ENCODE data around the gene HPCAL1.
A peak's percentile ranks its signal among the peaks of the same experiment; 100 is the strongest.
"Not testable (repeated sequence)": the region's sequence is repeated elsewhere in the genome, so short reads cannot be mapped to it uniquely, and the experiment has no call there.

Gene HPCAL1

DNA sequence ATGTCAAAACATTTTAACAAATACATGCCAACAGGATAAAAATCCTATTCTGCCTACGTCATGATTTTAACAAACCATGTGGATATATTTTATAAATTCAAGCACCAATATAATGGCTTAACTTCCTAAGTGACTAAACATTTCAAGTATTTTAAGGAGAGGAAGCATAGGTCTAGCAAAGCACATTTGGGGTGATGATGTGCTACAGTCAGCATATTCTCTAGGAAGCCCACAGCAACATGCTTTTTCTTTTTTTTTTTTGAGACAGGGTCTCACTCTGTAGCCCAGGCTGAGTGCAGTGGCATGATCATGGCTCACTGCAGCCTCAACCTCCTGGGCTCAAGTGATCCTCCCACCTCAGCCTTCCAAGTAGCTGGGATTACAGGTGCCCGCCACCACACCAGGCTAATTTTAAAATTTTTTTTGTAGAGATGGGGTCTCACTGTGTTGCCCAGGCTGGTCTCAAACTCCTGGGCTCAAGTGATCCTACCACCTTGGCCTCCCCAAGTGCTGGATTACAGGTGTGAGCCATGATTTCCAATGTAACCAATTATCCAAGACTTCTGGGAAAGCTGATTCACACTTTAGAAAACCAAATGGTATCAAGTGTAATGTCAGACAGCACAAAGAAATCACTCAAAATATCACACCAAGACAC, 139.9 kb downstream of the HPCAL1 start:
- not testable (repeated sequence) for DNase-seq (ENCODE audit: low spot score)

DNA sequence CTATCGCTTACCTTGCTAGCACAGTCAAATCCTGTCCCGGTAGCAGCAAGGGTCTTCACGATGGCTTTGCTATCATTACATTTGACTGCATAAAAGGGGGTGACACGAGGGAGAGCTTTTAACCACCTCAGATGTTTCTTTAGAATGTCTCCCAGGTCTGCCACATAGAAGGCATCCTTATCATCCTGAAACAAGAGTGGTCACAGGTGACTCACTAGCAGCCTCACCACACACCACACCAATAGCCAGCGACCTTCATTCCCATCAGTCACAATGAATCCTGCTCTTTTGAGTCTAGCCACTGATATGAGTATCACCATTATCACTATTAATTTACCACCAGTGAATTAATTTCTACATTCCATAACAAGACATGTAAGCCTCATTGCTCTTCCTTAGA, 141.8 kb downstream of the HPCAL1 start:
- DNase-seq (ENCODE audit: low spot score): no peak

DNA sequence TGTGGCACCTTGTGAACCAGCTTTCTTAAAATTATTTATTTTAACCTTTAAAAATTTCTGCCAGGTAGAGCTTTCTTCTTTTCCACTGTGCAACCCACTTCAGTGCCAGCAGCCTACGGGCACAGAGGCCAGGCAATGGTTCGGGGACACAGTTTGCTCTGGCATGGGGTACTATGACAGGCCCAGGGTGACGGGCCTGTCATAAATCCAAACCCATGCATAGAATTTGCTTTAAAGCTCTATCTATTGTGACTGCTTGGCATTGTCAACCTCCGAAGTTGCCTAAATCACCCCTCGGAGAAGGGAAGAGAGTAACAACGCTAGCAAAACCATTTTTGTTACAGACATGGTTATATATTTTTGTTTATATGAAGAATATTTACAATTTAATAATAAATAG, 143.9 kb downstream of the HPCAL1 start:
- no peak for DNase-seq (ENCODE audit: low spot score)

DNA sequence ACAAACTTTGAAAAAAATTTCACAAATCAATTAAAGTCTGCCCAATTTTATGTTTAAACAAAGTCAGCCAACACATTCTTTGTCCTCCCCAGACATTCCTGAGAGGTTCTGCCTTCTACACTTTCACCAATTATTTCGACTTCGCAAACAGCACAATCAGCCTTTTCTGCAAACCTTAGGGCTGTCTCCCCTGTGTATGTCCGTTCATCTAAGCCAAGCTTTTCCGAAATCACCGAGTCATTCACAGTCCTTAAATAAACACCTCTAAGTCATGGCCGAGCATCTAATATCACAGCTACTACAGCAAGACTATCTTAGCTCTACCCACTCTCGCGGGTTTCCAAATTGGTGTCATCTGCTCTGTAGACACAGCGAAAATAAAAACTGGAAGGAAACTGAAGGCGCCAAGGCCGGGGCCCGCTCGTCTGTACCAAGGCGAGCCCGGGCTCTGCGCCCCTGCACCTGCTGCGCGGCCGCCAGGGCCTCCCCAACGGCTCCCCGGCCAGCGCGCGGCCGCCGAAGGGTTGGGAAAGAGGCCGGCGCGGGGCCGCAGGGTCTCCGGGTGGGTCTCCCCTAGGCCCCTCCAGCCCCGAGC, 144.7 kb downstream of the HPCAL1 start:
- DNase-seq (ENCODE audit: low spot score): peak; percentile 63

DNA sequence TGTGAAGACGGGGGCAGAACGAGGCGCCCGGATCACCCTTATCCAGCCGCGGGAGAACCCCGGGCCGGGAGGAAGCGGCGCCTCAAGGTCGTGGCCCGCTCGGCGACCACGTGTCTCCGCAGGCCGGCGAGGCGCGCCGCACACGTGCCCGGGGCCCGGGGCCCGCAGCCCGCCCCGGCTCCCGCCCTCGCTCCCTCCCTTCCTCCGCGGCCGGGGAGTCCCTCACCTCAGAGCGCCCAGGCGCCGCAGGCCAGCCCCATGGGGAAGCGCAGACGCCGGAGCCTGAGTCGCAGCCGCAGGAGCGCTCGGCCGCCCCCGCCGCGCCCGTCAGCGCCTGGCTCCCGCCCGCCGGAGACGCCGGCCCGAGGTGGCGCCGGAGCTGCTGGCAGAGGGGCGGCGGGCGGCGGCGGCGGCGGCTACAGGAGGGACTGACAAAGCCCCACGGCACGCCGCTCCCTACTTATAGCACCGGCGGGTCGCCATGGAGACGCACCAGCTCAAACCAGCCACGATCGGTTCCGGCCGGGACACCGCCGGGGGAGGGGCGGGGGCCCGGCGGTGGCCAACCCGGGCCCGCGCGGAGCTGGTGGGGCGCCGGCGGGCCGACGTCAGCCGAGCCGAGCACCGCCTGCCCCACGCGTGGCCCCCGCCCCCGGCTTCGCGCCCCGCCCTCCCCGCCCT, 145.3 kb downstream of the HPCAL1 start, which contains the start of gene ODC1:
ODC1 (minus strand) TSS at position 433 of the 681 bp plus-strand sequence. CDS start 3,295 bp downstream, outside the sequence.
- DNase-seq (ENCODE audit: low spot score): peak; percentile 80

DNA sequence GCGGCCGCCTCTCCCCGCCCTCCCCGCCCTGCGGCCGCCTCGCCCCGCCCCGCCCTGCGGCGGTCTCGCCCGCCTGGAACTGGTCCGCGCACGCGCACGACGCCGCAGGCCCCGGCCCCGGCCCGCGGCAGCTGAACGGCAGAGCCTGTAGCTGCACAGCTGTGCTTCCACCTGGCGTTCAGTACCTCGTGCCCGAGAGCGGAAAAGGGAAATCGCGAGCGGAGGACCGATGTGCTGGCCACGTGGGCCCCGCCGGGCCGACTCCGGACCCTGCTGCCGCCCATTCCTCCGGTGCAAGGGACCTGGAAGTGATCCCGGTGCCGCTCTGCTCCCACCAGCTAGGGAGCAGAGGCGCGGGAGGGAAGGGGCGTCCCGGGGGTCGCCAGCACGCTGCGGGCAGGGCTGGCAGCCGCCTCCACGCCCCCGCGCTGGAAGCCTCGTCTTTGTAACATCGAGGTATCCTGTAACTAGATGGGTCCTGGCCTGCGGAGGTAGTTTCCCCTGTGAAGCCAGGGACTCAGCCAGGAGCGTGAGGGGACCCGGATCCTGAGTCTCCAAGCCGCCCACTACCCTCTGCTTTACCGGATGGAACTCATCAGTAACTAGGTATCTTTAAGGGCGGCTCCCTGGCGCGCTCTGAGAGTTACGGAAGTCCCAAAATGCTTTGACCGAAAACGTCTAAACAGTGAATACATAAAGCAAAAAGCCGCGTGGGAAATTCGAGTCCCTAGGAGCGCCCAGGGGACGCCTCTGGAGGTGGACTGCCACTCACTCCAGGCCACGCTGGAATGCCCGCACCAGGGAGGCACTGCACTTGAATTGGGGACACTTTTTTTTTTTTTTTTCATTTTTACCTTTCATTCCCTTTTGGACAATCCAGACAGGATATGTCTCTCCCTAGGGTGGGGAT, 146.1 kb downstream of the HPCAL1 start:
- peak; percentile 98 for DNase-seq (ENCODE audit: low spot score)

DNA sequence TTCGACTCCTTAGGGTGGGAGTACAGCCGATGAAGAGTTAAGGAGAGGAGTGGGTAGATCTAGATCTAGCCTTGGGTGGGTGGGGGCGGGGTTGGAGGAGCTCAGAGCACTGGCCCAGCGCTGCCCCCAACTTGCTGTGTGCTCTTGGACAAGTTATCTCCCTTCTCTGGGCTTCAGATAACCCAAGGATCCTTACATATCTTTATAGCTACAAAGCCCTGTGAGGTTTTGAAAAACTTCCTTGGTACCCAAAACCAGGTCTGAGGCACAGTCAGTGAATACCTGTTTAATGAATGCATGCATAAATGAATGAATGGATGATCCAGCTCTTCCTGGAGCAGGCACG, 146.8 kb downstream of the HPCAL1 start:
- DNase-seq (ENCODE audit: low spot score): no peak

DNA sequence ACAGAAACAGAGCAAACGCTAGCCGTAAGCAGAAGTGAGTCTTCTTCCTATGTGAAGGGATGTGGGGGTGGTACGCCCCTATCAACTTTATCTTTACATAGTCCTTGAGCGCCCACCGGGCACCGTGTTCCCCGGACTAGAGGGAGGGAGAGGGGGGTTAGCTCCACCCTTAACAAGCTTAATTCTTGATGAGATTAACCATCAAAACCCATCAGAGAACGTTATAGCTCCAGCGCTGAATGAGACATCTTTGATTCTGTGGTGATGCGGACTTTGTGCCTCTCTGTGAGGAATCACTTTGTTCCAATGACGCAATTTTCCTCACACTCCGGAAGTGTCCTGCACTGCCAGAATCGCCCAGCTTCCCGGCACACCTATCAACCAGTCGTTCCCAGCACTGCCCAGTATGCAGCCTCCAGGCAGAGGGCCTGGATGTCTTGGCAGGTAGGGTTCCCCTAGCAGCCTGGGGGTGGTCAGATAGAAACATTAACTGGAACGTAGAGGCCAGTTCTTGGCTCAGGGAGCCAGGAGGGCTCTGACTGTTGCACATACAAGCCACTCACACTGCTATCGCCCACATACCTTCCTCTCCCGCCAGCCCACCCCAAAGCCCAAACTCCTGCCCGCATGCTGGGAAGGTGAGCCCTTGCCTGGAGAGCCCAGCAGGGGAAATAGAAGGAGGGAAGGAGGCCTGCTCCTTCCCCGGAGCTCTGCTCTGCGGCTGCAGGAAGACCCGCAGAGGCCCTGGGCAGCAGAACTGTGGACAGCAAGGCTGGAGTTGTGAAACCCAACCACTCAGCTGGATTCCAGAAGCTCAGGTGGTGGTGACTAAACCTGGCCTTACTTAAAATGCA, 147.4 kb downstream of the HPCAL1 start:
- DNase-seq (ENCODE audit: low spot score): no peak

DNA sequence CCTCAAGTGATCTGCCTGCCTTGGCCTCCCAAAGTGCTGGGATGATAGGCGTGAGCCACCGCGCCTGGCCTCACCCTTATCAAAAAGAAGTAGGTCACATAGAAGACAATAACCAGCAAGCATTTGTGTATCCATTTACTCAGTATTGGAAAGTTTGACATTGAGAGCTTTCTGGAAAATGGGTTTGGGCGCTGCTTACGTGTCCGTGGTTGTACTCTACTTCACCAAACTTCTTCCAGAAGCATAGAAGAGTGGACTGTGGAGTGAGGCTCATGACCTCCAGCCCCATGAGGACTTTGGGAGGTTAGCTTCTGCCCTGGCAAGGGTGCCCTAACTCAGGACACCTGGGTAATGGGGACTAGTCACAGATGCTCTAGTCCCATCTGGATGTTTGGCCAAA, 149.1 kb downstream of the HPCAL1 start:
- DNase-seq (ENCODE audit: low spot score): no peak

DNA sequence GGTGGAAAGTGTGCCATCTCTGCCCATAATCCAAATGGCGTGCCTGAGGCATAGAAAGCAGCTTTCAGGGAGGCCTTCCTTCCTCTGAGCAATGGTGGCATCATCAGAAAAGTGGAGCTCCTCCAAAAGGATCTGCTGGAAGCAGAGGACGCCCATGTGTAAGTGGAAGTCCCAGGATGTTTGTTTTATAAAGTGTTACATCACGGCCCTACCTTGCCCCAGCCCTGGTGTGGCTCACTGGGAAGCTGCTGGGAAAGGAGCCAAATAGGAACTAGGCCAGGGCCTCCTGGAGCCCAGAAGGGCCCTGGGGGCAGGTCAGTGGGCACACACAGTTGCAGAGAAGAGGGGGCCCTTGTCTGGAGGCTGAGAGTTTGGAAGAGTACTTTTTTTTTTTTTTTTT, 149.6 kb downstream of the HPCAL1 start:
- no peak for DNase-seq (ENCODE audit: low spot score)

DNA sequence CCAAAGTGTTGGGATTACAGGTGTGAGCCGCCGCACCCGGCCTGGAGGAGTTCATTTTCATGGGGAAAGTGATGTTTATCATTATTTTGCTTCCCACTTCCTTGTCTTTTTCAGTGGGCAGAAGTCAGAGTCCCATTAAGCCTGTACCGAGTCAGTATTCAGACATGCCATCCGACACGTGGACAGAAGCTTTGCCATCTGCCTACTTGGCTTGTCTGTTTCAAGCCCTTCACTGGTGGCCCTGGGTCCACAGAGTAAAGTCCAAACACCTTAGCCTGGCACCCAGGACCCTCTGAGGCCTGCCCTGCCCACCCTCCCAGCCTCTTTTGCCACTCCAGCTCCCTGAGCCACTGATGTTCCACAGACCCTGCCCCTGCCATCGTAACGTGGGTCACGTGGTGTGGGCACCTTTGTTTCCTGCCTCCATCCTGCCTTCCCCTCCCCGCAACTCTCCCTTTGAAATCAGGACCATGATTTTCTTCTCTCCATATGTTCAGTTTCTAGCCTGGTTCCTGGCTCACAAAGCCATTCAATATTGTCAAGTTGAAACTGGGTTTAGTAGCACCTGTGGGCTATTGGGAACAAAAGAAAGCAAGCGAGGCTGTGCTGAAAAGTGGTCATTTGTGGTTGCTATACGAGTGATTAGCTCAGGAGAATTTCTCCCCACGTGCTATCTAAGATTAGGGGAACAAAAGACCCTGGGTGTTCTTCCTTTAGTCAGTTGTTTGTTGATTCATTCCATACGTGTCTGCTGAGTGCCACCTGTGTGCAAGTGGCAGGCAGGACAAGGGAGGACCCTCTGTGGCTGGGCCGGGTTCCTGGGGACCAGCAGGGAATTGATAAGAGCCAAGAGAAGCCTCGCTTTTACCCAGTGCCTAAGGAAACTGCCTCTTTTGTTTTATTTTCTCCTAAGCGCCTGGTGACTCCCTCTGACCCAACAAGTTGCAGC, 150.5 kb downstream of the HPCAL1 start:
- no peak for DNase-seq (ENCODE audit: low spot score)

DNA sequence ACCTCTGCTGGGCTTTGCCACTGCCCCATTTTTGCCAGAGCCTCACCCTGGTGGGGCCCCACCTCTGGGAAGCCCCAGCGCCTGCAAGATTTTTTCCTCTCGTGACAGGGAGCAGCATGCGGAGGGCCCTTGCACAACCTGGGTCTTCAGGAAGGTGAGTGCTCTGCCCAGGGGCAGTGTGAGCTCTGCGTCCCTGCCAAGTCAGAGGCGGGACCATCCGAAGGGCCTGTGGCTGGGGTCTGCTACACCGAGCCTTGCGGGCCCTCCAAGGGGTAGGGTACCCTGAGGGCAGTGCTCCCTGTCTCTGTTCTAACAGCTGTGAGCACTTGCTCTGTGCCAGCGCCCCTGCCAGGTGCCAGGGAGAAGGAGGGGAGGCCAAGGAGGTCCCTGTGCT, 151.2 kb downstream of the HPCAL1 start:
- DNase-seq (ENCODE audit: low spot score): no peak

DNA sequence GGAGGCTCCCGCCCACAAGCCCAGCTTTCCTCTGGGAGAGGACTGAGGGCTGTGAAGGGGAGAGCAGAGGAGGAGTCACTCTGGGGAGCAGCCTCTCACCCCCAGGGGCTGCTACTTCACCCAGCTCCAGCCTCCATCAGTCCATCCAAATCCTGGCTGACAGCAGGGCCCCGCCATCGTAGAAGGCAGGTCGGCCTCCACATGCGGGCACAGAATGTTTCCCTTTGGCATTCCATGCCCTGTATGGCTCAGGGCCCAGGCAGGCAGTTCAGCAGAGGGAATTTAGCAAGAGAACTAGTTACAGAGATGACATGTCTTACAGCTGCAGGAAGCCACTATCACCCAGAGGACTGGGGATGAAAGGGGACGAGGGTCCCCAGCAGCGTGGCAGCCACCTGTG, 151.8 kb downstream of the HPCAL1 start:
- DNase-seq (ENCODE audit: low spot score): no peak

DNA sequence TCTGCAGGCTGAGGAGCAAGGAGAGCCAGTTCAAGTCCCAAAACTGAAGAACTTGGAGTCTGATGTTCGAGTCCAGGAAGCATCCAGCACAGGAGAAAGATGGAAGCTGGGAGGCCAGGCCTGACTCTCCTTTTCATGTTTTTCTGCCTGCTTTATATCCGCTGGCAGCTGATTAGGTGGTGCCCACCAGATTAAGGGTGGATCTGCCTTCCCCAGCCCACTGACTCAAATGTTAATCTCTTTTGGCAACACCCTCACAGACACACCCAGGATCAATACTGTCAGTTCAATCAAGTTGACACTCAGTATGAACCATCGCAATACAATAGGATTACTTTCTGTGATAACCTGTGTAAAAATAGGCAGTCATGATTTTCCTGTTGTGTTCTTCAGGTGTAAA, 154.5 kb downstream of the HPCAL1 start:
- DNase-seq (ENCODE audit: low spot score): not testable (repeated sequence)

DNA sequence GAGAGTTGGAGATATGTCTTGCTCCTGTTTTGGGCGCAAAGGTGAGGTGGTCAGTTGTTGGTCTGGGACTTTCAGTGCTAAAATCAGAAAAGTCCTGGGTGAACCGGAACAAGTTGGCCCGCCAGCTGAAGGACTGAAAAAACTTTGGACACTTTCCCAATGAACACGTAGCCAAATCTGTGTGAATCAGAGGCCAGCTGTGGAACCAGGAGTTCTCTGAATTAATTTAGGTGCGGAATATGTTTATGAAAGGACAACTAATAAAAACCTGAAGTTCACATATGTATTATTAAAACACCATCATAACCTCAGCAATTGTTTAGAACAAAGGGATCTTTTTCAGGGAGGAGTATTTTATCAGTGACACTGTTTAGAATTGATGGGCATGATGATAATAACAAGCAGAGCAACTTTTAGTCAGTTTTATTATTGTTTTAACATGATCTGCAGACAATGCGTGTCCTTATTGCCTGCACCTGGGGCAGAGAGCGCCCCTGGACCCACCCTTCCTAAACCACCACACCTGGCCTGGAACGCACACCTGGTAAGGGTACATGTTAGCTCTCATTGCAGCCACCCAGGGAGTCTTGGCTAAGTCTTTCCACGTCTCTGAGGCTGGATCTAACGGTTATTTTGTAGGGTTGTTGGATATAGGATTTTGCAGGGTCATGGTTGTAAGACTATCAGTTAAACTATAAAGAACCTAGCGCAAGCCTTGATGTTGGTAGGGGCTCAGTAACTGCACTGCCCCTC, 155.3 kb downstream of the HPCAL1 start:
- DNase-seq (ENCODE audit: low spot score): no peak

DNA sequence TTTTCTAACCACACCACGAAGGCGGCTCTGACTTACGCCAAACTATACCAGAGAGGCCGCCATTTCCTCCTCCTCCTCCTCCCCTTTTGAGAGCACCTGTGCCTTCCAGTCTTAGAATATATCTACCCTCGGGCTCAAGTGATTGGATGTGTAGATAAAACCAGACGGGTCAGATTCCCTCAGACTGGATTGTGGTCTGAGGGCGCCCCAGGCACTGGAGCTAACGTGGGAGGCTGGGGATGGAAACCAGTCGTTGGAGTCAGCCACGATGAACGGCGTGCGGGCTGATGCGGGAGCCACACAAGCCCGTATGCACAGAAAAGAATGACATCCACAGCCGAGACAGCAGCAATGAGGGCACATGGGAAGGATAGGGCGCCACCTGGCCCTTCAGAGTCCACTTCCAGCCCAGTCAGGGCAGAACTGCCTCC, 157.7 kb downstream of the HPCAL1 start:
- DNase-seq (ENCODE audit: low spot score): no peak

DNA sequence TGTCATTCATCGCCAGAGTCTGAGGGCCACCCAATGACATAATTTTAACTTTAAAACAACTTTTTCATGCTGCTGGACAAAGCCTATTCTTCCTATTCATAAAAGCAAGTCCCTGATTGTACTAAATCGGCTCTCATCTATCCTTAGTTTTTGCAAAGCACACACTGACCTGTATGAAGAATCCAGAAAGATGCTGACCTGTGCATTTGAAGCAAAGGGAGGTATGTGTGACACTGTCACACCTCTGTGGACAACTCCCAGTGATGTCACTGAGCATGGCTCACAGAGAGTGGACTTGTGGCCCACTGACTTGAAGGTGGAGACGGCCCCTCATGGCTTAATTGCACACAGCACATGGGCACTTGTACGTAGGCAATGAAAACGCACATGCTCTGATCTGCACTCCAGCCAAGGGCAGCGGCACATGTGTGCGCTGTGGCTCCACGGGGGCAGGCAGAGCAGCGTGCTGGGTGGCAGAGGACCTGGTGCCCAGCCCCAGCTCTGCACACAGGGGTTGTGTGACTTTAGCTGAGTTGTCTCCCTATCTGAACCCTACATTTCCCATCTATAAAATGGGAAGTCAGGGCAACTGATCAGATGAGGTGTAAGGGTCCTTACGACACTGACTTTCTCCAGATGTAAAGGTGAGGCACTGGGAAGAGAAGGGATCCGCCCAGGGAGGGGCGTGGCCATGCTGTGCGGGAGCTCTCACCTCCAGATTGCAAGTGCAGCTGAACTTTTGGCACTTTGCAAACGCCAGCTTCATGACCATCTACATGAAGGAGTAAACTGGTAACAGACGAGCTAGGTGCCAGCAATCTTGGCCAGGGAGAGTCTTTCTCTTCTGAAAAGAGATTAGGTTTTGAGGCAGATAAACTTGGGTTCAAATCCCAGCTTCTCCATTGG, 159.7 kb downstream of the HPCAL1 start:
- DNase-seq (ENCODE audit: low spot score): no peak

DNA sequence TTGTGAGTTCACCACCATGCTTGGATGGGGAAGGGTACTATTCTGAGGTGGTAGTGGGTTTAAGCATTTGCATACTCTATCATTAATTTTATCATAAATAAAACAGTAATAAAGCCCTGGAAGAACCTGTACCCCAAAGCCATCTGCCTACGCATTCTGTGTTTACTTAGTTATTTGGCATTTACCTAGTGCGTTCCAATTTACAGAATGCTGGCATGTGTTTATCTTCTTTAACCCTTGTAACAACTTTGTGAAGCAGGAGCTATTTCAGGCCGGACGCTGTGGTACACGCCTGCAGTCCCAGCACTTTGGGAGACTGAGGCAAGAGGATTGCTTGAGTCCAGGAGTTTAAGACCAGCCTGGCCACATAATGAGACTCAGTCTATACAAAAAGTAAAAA, 163.2 kb downstream of the HPCAL1 start:
- no peak for DNase-seq (ENCODE audit: low spot score)

DNA sequence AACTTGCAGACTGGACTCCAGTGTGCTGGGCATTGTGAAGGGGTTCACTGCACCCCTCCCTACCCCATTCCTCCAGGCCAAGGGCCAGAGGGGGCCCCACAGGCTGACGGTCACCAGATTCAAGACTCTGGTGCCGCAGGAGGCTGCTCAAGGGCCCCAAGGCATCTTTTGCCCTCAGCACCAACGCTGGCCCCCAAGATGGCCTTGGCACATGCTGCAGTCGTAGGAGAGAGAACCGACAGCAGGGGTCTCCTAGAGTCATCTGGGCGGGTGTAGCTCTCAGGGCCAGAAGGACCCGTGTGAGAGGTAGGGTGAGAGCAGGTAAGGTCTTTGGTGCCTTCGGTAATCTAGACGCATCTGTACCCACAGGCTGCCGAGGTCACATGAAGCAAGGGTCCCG, 164.1 kb downstream of the HPCAL1 start:
- no peak for DNase-seq (ENCODE audit: low spot score)
